GM03348 (cell line): ENCODE data around the gene ACBD4.

ENCODE experiments used
- DNase-seq: peaks from one replicate; pipeline ENCODE4 v3.0.0; 2012; ENCODE audit warnings: low spot score

The ACBD4 gene

DNA sequence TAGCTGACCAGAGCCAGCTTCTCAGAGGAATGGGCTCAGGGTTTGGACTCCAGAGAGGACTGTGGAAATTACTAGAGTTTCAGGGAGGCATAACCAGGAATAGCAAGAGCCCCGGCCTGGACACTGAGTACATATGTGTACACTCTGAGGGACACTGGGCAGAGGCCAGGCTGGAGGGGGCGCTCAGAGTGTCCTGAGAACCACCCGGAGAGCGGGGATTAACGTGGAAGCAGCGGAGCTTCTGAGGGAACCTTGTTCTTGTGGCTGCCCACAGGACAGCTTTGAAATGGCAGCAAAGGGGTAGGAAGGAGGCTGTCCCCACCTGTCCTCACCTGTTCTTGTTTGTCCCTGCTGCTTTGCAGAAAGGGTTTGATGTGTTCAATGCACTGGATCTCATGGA is 31.0 kb upstream of the ACBD4 start:
- DNase-seq = no peak

DNA sequence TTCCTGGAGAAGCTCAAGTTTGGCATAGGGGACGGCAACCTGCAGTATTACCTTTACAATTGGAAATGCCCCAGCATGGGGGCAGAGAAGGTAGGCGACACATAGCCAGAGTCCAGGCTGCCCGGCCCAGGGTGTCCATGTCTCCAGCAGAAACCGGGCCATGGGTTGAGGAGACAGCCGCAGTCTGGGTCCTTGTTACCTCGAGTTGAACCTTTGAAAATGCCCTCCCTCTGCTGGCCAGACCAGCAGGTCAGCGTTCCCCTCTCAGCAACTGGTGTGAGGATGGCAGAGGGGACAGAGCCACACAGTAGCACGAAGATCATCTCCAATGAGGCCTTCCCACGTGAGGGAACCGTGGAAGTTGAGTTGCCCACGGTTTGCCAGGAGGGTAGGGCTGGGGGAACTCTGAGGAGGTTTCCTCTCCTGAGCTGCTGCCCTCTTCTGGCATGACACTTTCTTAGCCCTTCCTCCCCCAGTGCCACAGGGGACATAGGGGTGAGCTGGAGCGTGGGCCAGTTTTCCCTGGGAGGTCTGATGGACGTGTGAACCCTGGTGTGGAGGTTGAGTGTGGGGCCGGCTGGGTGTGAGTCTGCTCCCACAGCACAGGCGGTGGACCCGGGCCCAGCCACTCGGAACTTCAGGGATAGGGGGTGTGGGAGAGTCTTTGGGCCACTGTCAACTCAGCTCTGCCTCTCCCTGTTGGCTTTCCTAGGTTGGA is 30.4 kb upstream of the ACBD4 start:
- DNase-seq = no peak

DNA sequence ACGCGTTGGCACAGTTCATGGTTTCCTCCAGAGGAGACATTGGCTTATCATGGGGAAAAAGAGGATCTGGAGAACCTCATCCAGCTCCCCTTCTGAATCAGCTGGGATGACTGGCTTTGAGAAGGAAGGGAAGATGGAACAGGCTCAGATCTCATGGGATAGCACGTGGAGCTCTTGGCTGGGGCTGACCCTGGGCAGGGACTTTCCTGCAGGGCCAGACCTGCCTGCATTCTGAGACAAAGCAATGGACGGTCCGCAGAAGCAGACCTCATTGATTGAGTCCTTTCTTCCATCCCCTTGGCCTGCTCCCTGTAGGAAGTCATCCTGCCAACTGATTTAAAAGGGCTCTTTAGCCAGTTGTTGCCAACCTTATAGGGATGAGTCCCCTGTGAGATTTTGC is 29.4 kb upstream of the ACBD4 start:
- DNase-seq = no peak

DNA sequence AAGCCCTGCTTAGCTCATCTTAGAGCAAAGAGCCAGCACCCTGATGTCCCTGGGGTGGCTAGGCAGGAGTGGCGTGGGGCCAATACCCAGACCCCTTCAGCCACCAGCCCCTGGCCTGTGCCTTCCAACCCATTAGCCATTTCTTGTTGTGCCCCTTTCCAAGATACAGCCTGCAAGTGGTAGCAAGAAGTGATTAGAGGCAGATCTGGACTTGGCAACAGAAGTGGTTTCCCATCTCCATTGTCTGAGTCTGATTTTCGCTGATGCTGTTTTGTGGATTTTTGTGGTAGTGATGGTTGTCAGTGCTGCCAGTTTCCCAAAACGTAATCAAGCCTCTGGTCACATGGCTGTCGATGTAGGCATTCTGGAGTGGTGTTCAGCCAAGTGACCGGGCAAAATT is 28.9 kb upstream of the ACBD4 start:
- DNase-seq = no peak

DNA sequence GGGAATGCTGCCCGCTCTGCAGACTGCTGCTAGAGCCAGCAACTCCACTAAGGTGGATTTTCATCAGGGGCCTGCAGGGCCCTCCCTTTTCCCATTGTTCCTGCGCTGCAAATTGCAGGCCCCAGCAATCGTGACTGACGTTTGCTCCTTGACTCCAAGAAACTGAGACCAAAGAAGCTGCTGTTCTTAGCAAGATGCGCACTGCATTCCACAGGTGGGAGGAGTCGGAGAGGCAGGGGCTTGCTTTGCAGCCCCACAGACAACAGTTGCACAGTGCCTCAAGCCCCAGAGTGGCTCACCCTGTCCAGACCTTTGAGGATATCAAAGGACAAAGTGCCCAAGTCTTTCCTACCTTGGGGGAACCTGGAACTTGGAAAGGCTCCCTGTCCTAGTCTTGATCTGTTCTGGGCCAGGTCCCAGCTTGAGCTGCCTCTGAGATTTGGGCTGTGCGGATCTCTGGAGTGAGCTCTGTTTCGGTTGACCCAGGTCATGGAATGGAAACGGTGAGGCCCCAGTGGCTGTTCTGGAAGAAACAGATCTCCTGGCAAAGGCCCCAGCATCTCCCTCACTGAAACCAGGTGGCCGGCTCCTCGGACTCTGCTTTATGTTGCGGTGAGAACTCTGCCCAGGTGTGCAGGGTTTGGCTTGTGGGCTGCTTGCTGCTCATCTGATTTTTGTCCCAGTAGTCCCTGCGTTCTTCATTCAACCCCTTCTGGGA is 28.0 kb upstream of the ACBD4 start:
- DNase-seq = no peak

DNA sequence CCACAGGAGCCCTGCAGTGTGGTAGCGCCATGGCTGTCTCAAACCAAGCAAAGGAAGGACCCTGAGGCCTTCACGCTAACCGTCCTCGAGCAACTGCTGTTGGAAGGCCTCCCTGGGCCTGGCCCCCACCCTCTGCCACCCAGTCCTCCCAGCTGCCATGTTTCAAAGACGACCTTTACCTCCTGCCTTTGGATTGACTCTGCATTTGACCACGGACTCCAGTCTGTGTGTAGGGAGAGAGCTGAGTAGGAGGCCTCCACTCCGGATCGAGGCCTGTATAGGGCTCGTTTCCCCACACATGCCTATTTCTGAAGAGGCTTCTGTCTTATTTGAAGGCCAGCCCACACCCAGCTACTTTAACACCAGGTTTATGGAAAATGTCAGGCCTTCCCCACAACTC is 27.4 kb upstream of the ACBD4 start:
- DNase-seq = no peak

DNA sequence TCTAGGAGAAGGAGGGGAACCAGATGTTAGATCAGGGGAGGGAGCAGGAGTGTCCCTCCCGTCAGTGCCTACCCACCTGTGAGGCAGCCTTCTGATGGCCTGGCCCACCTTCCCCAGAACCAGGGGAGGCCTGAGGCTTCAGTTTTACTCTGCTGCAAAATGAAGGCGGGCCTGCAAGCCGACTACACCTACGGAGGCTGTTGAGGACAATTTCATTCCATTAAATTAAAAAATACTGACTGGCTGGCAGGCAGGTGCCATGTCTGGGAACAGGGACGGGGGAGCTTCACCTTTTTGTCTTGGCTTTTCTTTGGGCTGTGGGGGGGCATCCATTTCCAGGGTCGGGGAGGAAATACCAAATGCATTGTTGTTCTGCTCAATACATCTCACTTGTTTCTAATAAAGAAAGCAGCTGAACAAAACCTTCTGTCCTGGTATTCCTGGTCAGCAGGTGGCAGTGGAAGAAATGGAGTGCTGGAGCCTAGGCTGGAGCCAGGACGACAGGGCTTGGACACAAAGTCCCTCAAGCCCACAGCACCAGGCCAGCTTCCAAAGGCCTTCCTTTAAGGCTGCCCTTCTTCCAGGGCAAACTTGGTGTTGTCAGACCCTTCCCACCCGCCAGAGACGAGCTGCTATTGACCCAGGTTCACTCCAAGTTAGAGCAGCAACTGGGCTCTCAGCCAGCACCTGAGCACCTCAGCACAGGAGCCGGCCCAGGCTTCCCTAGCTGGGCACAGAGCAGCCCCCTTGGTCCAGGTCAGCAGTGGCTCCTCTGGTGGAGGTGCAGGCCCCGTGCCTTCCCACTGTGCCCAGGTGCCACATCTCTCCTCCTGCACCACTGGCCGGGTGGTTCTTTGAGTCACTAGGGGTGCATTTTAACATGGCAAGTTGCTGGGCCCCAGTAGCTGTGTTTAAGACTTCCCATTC is 26.6 kb upstream of the ACBD4 start:
- DNase-seq = no peak

DNA sequence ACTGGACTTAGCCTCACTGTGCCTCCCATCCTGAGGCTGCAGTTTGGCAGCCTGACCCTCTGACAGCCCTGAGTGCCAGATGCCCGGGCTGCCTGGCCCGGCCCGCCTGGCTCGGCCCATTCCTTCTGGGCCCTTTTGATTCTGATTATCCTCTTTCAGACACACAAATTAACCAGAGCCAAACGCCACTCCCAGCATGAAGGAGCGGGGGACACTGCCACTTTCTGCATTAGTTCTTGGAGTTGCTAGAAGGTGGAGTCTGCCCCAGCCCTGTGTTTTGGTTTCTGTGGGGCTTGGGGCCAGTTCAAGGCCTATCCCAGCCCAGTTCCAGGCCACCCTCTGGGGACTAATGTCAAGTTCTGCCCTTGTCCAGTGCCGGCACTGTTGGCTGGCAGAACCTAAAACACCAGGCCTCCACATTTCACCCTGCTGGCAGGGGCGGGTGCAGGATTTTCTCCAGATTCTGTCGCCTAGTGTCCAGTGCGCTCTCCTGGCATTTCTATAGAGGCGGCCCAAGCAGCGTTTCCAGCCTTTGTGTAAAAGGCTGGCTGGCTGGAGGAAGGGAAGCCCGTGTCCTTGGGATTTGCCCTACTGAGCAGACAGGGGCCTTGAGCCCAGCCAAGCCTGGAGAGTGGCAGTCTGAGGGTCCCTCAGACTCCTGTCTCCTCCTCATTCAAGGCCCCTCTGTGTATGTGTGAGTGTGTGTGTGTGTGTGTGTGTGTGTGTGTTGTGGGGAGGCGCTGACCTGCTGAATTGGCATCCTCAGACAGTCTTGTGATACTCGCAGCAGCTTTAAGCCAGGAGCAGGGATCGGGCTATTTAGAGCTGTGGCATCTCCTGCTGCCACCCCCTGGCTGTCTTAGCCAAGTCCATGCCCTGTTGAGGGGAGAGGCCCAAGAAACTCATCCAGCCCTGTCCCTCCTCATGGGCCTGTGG is 24.5 kb upstream of the ACBD4 start:
- DNase-seq = no peak

DNA sequence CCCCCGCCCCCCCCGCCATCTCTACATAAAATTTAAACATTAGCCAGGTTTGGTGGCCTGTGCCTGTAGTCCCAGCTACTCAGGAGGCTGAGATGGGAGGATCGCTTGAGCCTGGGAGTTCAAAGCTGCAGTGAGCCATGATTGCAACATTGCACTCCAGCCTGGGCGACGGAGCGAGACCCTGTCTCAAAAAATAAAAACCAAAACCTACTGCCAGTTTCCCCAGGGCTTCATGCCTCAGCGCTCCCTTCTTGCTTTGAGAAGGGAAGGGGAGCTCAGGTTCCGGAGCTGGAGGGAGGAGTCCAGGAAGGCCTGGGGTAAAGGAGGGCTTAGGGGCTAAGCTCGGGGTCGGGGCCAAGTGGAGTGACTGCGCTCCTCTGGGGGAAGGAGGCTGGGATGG is 23.6 kb upstream of the ACBD4 start:
- DNase-seq = no peak

DNA sequence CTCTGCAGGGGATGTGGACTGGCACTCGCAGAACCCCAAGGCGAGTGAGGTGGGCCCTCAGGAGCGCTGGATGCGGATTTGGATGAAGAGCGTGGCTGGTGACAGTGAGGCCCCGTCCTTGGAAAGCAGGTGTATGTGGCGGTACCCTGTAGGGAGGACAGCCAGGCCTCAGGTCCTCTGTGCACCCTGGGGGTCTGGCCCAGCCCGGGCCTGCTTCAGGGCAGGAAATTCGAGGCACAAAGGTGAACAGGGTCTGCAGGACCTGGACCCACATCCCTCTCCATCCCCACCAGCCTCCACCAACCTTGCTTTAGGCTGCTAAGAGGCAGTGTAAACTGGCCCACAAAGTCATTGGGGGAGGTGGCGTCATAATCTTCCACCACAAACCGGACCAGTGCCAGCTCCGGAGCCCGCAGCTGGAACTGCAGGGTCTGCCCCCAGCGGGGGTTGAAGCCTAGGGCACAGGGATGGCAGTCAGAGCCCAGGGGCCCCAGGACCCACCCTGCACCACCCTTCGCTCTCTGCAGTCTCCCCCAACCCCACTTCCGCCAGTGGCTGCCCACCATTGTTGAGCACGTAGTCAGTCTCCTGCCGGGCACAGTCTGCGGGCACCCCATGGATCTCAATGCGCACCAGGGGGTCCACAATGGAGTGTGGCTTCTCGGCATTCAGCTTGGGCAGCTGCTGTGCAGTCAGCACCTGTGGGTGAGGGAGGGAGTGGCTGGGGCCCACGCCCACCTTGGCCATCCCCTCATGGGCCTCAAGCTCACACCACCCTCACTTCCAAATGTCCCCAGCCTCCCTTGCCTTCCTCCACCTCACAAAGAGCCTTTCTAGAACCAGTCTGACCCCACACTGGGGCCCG is 22.7 kb upstream of the ACBD4 start:
- DNase-seq = no peak

DNA sequence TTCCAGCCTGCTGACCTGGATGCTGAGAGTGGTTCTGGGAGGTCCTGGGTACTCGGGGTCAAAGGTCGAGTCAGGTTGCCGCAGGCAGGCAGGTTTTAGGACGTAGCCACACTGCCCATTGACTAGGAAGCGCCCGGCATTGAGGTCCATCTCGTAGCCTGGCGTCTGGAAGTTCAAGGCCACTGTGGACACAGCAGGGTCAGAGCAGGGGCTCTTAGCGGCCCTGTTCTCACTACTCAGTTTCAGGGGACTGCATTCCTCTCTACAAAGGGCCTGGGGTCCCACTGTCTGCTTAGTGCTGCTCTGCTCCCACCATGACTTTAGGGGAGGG is 22.1 kb upstream of the ACBD4 start:
- DNase-seq = no peak

DNA sequence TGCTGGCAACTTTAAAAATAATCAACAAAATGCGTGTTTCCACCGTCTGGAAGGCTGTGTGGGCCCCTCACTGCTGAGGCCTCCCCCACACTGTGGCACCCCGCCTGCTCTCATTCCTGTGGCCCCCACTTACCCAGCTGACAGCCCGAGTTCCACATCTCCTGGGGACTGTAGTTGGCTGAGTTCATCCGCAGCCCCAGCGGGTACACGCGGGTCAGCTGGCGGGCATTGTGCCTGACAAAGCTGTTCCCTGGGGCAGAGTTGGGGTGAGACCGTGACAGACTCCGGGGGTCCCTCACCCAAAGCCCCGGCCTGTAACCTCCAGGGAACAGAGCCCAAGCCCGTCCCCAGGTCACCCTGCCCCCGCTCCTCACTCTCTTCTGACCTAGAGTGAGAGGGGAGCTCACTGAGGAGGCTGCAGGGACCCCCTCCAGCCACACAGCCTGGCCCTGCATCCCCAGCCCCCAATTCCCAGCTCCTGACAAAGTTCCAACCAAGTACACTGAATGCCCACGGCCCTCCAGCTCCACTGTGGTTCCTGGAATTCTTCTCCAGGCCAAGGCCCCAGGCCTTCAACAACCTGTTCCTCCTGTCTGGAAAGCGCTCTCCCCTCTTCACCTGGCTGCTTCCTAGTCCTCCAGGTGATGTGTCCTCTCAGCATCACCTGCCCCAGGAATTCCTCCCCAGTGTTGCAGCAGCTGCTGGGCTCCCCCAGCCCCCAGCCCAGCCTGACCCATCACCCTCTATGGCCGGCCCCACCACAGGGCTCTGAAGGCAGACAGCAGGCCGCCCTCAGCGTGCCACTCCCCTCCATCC is 21.2 kb upstream of the ACBD4 start:
- no peak for DNase-seq

DNA sequence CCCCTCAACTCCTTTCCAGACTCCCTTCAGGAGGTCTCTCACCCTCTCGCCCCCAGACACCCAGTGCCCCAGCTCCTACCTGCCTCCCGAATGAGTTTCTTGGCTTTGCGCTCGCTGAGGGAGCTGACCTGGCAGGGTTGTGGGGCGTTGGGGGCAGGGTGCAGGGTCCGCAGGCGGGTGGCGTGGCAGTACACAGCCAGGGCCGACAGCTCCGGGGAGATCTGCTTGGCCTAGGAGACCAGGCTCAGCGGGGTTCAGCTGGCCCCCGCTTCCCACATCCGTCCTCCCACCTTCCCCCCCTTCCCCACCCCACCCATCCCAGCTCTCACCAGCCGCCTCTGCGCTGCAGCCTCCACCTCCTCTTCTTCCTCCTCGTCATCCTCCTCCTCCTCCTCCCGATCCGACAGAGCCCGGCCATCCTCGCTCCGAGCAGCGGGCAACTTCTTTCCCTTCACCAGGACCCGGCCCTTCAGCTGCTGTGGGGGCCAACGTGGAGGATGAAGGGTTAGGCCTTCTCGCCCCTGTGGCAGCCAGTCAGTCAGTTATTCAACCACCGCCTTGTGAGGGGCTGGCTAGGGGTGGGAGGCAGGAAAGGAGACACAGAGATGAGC is 20.4 kb upstream of the ACBD4 start:
- DNase-seq = no peak

DNA sequence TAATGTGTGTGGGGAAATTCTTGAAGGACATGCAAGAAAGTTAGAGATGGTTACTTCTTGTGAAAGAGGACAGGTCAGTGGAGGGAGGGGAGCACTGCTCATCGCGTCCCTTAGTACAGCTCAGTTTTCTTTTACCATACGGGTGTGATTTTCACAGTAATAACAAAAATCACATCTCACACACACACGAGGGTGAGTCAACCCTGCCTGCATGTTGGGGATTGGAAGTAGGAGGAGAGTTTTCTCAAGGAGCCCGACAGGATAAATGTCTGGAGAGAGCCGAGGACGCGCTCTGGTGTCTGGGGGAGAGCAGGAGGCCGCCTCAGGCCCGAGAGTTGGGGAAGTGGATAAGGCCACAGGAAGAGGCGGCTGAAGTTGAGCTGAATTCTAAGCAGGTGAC is 19.6 kb upstream of the ACBD4 start:
- no peak for DNase-seq

DNA sequence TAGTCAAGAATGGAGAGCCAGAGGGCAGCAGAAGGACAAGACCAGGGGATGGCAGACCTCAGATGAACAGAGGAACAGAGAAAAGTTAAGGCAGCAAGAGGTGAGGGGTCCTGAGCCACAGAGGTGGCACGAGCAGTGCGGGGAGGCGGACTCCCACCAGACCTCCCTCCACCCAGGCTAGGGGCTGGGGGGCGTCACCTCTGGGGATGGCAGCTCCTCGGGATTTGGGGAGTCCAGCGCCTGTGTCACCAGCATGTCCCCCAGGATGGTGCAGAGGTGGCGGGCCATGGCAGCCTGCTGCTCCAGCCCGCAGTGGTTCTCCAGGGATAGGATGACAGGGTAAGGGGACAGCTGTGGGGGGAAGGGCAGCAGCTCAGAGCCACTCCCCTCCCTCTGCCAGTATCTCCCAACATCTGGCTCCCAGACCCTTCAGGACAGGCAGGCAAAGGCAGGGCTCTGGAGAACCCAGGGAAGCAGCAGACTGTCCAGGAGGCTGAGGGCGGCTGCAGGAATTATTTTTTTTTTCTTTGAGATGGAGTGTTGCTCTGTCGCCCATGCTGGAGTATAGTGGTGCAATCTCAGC is 19.0 kb upstream of the ACBD4 start:
- DNase-seq = no peak

DNA sequence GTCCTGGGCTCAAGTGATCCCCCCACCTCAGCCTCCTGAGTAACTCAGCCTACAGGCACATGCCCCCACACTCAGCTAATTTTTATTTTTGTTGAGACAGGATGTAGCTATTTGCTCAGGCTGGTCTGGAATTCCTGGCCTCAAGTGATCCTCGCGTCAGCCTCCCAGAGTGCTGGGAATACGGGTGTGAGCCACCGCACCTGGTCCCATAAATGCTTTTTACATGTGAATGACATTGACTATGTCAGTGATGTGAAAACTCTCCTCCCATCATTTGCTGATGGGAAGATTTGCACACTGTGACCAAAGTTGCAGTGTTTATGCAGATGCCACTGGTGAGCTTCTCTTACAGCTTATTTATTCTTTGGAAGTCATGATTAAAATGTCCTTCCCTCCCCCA is 18.2 kb upstream of the ACBD4 start:
- no peak for DNase-seq

DNA sequence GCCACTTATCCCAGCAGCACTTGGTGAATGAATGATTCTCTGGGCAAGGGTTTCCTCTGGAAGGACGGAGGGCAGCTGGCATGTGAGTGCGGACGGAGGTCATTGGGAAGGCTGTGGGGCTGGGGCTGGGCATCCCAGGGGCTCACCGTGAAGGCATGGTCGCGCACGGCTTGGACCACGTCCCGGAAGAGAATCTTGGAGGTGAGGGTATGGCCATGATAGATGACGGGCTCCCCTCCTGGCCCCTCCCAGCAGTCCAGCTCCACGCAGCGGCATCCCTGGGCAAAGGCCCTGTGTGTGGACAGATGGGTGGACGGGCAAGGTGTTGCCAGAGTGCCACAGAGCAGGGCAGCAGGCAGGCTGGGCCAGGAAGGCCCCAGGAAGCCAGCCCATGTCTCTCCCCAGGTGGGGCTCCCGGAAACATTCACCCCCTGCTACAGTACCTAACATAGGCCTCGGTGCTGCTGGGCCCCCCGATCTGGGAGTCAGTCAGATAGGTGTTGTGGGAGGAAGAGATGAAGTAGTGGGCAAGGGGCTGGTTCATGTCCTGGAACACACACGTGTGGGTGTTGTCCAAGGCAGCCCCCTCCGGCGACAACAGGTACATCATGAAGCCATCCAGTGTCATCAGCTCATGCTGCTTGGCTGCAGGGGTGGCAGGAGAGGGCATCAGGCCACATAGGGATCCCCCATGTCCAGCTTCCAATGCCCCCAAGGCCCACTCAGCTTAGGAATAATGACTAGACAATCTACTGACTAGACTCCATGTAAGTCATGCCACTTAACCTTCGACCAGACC is 17.4 kb upstream of the ACBD4 start:
- DNase-seq = no peak

DNA sequence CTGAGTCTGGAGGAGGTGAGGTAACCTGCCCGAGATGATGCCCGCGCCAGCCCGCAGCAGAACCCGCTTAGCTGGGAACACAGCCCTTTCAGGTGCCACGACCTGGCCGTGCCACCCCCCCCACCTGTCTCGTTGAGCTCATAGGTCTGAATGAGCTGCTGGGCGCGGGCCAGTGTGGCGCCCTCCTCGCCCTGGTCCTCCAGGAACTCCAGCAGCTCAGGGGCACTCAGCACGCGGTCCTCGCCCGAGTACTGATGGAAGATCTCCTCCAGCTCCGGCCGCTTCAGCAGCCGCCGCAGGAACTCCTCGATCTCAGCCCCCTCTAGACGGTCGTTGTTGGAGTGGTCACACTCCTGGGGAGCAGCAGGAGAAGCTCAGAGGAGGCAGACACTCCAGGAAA is 16.8 kb upstream of the ACBD4 start:
- DNase-seq = no peak
